Stimulated activated CD4-positive, alpha-beta T cell treated with anti-CD3 and anti-CD28 coated beads, Interleukin-15, amount 100 ng/mL, for 1 hour (primary cell): ENCODE data around the gene PRKG1.
"Not testable (repeated sequence)": the region's sequence is repeated elsewhere in the genome, so short reads cannot be mapped to it uniquely, and the experiment has no call there.

Experiments
- DNase-seq, 2 donors: peaks; one replicate each; pipeline ENCODE4 v3.0.0-alpha.2; 2020; ENCODE audit warnings: low read depth in 1 of 2, low spot score in 1 of 2

The PRKG1 gene

DNA sequence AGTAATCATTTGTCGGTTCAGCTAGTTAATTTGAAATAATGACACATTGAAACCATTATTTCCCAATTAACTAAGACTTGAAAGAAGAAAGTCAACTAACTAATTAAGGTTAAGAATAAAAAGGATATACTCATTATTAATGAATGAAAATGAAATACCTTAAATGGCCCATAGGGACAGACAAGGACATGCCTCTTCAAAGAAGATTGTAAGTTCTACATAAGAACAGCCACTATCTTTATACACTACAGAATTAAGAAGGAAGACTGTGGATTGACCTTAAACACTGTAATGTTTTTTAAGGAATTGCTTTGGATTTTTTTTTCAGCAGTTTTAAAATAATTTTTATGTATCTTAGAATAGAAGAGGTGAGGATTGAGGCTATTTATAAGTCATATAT, 564.5 kb downstream of the PRKG1 start:
- no peak for DNase-seq

DNA sequence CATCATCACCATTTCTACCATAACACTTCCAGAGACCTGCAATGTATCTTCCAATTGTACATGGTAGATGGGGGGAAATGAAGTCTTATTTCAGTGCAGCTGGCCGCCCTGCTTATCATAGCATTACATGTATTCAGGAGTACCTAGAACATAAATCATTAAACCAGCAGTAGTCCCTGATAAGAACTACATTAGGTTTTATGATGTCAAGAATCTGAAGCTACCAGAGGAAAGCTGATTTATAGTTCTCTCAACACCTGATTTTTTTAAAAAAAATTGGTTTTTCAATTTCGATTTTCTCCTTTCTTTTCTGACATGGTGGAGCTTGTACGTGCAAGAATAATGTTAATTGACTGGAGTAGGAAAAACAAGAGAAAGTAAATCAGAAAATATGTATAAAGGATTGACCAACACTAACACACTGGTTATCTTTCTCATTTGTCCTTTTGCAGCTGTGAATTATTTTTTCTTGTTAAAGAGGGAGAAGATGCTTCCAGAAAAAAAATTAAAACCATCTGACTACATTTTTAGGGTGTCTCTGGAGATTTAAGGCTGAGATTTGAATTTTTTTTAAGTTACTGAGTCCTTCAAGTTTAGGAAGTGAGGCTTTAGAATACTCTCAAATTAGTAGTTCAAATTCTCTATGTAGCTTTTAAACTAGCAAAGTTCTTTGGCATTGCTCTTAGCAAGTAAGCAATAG, 566.0 kb downstream of the PRKG1 start:
- DNase-seq = no peak

DNA sequence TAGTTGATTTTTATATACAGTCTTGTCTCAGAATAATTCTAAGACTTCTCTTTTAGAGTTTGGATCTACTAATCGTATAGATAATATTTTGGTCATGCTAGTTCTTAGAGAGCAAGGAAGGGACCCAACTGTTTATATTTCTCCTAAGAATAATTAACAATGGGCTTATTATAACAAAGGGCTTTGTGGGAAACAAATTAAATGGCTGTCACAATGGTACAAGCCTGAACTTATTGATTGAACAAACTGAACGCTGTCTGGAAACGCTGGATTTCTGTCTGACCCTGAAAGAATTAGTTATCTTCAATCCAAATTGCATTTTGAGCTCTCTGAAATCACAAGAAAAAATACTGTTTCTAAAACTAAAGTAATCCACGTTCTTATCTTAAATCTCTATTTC, 568.3 kb downstream of the PRKG1 start:
- no peak for DNase-seq

DNA sequence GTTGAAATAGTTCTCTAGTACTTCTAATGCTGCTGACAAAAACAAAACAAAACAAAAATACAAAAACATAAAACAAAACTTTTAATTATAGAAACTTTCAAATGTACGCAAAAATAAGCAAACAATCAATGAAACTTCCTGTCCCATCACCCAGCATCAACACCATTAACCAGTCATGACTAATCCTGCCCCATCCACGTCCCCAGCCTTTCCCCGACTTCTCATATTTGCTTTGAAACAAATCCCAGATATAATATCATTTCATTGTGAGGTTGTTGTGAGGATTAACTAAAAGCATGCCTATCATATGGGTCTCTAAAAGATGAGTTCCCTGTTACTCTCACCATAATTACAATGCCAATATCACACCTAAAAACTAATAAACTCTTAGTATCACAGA, 569.4 kb downstream of the PRKG1 start:
- DNase-seq = no peak

DNA sequence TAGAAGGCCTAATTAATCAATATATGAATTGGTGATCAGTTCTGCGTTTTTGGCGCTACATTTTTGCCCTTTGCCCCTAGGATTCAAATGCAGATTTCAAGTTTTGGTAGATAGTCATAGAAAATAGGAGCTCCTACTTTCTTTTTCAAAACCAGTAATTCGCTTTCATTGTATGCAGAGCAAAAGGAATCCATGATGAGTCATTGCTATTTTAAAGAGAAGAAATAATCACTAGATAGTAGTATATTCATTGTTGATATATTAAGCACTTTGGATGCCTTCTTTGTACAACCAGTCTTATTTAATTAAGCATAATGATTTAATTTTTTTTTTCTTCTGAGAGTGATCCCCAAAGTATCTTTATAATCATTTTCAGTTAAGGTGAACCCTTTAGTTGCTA, 574.8 kb downstream of the PRKG1 start:
- DNase-seq = no peak

DNA sequence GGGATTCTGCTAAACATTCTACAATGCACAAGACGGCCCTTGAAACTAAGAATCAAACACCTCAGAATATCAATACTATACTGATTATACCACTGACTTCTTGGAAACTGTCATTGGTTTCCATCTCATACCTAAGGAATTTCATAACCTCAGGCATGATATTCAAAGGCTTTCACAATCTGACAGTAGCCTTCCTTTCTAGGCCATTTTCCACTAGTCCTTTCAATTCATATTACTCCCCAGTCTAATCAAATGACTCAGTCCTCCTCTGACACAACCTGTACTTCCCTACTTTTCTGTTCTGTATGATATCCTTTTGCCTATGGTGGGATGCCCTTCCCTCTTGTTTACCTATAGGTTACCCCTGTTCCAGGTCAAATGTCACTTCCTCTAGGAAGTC, 576.8 kb downstream of the PRKG1 start:
- no peak for DNase-seq

DNA sequence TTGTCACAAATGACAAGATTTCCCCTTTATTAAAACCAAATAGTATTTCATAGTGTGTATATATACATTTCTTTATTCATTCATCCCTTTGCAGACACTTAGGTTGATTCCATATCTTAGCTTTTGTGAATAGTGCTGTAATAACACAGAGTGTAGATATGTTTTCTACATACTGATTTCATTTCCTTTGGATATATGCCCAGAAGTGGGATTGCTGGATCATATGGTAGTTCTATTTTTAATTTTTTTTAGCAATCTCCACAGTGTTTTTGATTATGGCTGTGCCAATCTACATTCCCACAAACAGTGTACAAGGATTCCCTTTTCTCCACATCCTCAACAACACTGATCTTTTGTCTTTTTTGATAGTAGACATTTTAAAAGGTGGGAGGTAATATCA, 578.7 kb downstream of the PRKG1 start:
- DNase-seq = no peak

DNA sequence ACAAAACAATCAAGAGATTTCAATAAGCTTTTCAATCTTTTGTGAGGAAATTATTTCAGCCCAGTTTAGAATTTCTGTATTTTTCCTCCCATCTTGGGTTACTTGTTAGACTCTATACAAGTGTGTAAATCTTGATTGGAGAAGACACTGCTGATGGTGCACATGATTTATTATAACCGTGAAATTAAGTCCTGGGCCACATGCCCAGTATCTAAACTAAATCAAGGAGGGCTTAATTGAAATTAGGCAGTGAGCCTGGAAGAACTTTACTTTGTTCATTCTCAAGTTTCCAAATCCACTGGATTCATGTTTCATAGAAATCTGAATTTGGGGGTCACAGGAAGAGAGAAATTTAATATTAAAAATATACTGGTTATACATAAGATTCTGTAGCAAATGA, 580.6 kb downstream of the PRKG1 start:
- no peak for DNase-seq

DNA sequence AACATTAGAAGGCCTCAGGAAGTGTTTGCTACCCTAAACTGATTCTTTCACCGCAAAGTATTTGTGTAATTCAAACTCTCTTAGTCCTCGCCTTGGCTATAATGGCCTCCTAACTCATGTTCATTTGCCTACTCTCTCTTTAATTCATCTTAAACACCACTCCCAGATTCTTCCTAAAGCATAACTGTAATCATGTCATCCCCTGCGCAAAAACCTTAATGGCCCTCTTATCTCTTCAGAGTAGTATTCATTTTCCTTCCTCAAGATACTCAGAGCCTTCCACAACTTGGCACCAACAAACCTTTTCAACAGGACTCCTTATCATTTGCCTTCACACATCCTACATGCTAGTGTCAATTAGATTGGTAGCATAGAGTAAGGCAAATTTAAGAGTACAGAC, 582.2 kb downstream of the PRKG1 start:
- no peak for DNase-seq

DNA sequence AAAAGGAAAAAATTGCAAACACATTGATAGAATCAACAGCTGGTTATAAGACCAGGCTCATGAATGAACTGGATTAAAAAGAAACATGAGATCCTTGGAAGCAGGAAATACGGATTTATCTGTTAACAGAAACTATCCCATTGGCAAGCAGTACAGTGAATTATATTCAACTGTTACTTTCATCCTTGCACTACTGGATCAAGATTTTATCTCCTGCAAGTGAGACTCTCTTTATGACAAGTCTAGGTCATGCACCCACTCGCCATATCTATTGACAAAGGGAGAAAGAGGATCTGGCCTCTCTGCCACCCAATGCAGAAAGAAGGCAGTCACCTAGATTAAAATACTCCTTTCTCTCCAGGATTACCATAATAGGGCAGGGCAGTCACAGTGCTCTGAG, 583.7 kb downstream of the PRKG1 start:
- no peak for DNase-seq

DNA sequence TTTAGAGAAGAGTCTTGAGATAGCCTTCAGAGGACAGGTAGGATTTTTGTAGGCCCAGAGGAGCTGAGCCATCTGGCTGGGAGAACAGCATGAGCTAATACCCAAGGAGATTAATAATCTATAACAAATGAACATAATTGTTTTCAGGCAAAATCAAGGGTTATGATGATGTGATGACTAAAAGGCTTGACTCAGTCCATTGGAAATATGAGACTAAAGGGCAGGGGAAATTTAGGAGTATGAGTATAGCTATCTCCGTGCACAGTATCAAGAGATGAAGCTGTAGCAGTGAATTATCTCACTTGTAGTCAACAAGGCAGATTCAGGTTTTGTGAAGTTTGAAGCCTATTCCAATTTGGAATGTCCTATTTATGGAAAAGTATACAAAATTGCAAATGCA, 585.1 kb downstream of the PRKG1 start:
- no peak for DNase-seq

DNA sequence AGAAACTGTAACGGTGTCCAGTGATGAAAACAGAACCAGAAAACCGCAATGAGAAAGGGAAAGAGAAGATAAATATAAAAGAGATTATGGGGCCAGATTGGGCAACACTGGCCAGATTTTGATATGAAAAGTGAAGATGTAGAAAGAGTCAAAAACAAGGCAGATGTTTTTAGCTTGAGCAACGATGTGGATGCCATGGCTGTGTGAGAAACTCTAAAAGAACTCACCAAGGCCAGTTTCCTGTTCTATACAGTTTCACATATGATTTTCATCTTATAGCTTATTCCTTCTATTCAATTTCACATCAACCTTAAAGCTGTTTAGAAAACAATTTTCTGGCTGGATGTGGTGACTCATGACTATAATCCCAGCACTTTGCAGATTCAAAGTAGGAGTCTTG, 588.8 kb downstream of the PRKG1 start:
- DNase-seq = no peak

DNA sequence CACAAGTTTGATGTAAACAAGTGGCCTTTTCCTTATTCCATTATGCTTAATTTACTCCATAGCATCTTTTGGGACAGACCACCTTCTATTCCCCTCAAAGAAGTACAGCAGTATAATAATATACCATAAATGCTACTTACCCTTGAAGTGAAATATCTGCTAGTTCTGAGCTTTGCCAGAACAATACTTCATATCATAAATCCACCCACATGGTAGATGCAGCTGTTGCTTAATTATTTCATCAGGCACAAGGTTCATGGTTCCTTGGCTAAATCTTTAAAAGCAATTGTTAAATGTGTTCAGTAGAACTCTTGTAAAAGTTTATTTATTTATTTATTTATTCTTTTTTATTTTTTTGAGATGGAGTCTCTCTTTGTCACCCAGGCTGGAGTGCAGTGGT, 592.2 kb downstream of the PRKG1 start:
- DNase-seq = no peak

DNA sequence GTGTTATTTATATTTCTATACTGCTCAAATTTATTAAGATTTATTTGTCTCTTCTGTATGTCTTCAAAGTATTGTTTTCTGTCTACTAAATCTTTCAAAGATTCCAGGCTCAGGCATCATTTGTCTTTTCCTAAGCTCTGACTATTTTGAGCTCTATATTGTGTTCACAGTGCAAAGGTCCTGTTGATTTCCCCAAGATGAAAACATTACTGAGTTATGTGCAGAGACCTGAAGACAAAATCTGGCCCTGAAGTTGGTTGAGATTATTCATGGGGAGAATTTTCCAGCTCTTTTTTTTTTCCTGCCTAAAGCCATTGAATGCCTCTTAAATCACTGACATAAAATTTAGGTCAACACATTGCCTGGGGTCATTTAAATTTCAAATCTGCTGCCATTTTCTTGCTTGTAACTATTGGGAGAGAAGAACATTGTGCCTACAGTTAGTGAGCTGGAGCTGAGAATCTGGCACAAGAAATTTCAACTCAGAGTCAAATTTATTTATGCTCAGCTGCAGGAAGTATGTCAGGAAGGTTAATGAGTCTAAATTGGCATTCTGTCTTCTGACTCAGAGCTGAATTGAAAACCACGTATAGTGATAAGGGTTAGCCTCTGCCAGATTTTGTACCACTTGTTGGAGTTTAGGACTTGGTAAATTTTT, 593.5 kb downstream of the PRKG1 start:
- DNase-seq = no peak

DNA sequence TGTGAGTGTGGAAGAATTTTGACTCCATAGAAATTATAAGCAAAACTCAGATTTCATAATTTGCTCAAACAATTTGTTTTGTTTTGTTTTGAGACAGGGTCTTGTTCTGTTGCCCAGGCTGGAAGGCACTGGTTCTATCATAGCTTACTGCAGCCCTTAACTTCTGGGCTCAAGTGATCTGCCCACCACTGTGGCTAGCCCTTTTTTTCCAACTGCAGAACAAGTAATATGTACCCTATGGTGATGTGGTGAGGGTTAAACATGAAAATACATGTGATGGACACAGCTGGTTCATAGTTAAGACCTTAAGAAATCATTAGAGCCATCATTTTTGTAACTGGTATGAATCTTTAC, 594.0 kb downstream of the PRKG1 start:
- no peak for DNase-seq

DNA sequence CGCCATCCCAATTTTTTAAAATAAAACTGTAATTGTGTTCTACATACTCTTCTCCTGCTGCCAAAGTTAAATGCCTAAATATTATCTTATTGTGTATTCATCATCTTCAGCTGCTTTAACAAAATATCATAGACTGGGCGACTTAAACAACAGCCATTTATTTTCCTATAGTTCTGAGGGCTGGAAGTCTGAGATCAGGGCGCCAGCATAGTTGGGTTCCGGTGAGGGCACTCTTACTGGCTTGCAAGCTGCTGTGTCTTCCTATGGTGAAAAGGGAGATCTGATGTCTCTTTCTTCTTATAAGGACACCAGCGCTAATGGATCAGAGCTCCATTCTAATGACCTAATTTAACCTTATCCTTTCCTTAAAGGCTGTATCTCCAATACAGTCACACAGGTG, 594.8 kb downstream of the PRKG1 start:
- DNase-seq = no peak

DNA sequence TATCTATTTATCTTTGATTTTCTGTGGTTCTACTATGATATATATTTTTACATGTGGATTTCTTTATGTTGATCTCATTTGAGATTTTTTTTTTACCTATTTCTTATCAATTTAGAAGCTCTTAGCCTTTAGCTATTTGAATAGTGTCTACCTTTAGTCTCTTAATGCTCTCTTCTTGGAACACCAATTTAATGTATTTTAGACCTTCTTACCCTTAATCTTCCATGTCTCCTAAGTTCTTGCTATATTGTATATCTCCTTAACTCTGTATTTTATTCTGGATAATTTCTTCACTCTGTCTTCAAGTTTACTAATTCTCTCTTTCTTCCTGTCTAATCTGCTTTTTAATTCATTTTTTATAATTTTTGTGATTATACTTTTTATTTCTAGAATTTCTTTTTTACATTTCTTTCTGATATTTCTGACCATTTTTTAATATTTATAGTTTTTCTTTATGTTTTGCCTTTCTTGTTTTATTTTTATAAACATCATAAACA, 597.8 kb downstream of the PRKG1 start:
- no peak for DNase-seq

DNA sequence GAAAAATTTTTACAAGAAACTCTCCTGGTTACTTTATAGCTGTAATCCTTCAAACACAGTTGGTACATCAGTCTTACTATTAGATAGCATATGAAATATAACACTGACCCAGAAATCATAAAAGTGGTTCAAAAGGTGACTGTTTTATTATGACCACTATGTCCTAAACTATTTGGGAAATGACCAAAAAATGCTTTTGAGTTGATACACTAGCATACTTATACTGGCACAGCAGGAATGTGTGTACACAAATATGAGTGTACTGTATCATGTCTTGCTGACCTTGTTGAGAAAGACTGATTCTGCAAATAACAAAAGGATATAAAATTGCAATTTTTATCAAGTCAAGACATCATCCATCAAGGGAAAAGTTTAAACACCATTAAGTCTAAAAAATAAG, 600.8 kb downstream of the PRKG1 start:
- no peak for DNase-seq

DNA sequence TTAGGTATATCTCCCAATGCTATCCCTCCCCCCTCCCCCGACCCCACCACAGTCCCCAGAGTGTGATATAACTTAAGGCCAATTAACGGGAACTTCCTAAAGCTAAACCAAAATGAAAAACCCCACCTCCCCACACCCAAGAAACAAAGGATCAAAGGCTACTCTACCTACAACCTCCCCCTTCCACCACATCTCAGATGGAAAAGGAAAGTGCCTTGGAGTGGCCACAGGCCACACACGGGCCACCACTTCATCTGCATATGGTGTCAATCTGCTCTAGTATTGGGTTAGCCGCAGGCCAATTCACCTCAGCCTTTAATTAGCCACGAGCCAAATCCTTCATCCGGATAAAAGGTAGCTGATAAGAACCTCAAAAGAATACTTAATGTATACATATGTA, 605.6 kb downstream of the PRKG1 start:
- no peak for DNase-seq

DNA sequence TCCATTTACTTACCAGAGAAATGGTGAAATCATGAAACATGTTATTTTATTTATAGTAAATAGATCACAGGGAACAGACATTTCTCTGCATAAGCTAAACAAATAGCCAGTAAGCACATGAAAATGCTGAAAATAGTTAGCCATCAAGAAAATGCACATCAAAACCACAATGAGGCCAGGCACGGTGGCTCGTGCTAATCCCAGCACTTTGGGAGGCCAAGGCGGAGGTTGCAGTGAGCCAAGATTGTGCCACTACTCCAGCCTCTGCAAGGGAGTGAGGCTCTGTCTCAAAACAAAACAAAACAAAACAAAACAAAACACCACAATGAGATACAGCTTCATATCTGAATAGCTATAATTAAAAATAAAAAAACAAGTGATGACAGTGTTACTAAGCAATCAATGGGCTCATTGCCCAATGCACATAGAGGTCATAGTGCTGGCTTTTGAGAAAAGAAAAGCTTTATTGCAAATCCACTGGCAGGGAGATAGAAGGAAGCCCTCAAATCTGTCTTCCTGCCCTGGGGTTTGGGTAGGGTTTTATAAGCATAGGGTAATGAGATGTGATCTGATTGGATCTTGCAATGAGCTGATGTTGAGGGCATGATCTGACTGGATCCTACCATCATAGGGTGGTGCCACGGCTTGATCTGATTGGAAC, 608.9 kb downstream of the PRKG1 start:
- DNase-seq = no peak

DNA sequence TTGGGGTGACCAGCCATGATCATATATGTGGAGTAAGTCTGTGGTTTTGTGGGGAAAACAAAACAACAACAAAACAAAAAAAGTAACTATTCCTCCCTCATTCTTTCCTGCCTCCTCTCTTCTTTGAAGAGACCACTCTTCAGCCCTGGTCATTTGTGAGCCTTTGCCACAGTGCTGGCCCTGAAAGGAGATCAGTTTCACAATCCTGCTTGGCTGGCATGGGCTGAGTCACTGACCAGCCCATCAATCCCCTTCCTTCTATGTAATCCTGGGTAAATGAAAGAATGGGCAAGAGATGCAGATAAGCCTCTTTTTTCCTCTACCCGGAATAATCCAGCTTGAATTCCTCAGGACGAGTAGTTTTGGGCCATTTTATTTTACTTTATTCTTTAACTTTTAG, 611.5 kb downstream of the PRKG1 start:
- DNase-seq = no peak

DNA sequence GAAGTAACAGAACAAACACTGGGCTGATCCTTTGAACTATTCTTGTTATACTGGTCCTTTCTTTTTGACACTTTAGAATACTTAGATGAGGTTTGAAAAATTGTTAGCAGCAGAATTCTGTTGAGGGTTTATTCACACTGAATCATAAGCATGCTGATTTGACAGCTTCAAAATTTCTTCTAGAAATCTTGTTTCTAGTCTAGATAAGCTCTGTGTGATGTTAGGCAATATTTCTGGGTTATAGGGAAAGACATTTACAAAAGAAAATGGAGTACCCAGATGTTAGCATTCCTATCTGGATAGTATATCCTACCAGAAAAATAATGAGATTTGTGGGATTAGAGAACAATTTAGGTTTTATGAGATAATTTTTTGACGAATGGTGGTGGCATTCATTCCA, 613.0 kb downstream of the PRKG1 start:
- no peak for DNase-seq

DNA sequence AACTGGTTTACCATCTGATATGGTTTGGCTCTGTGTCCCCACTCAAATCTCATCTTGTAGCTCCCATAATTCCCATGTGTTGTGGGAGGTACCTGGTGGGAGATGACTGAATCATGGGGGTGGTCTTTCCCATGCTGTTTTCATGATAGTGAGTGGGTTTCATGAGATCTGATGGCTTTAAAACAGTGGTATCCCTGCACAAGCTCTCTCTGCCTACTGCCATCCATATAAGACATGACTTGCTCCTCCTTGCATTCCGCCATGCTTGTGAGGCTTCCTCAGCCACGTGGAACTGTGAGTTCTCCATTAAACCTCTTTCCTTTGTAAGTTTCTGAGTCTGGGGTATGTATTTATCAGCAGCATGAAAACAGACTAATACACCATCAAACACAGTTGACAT, 614.5 kb downstream of the PRKG1 start:
- not testable (repeated sequence) for DNase-seq
